Colon (tissue), 2 donors: ENCODE results near the gene AMN1.
A peak's percentile ranks its signal among the peaks of the same experiment; 100 is the strongest.
"Not testable (repeated sequence)": the region's sequence is repeated elsewhere in the genome, so short reads cannot be mapped to it uniquely, and the experiment has no call there.

Experiments
- FAIRE-seq: peaks from 2 replicates; lab custom pipeline; 2012; peaks lifted over from hg19 to GRCh38; lab: Jason Lieb, UNC
- donor health status: control.
- donor health status: control.

Gene AMN1

DNA sequence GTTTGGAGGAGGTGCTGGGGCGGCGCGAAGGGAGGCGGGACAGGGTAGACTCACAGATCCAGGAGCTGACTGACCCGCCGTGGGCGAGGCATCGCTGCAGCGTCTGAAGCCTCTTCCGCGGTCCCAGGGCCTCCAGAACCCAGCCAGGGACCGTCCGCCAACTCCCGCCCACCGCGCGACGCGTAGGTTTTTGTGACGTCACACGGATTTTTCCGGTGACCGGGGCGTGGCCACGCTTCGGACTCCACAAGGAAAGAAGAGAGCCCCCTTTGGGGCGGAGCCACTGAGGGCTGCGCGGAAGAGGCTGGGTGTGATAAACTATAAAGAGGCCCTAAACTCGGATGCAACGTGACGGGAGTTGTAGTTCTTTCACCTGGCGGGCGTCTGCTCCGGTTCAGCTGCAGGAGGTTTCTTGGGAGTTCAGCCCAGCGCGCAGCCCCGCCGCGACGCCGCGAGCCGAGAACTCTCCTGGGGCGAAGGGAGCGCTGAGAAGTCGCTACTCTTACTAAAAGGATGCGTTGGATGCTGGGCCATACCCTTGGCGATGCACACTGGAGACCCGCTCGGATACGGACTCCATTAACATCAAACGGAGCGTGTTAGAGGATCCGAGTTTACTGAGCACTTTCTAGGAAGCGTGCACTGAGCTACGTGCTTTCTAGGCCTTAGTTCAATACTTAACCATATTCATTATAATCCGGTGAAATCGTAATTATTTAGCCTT lies at the start of gene AMN1:
Gene AMN1, minus strand, starts transcription at position 105 of the 724 bp plus-strand sequence. Its CDS starts 13 bp downstream, at position 92.
- no peak for FAIRE-seq

DNA sequence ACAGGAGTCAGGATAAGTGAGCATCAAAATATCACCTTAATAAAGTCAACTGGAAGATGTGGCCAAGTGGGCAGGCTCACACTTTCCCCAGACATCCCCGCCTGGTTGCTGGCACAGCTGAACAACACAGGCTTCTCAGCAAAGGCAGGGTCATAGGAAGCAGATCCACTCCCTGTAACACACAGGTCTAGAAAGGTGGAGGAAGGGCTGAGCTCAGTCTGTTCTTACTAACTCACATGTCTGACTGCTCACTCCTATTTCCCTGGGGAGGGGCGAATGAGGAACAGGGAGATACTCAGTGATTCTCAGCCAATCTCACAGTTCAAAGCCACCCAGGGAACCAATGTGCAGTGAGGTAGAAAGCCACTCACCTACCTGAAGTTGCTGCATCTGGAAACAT lies 45.0 kb upstream of the AMN1 start:
- FAIRE-seq, result no peak

DNA sequence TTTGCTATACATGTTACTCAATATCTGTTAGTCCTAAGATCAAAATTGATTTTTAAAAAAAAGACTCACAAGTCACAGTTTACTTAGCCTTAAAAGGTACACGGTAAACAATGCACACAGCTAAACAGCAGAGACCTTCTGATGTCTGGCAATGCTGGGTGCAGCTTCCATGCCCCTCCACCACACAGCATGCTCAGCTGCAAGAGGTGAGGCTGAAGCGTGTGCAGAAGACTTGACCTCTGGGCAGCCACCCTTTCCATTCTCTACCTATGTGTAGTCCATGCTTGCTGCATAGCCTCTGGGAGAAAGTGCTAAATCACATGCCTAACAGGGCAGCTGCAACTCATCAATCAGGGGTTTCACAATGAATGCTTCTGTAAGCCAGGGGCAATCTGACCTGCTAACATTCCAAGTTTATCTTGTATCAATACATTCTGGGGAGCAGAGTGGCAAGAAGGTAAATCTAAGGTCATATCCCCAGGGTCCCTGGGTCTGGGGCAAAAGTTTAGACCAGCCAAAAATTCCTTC lies 44.5 kb upstream of the AMN1 start:
- FAIRE-seq, result no peak

DNA sequence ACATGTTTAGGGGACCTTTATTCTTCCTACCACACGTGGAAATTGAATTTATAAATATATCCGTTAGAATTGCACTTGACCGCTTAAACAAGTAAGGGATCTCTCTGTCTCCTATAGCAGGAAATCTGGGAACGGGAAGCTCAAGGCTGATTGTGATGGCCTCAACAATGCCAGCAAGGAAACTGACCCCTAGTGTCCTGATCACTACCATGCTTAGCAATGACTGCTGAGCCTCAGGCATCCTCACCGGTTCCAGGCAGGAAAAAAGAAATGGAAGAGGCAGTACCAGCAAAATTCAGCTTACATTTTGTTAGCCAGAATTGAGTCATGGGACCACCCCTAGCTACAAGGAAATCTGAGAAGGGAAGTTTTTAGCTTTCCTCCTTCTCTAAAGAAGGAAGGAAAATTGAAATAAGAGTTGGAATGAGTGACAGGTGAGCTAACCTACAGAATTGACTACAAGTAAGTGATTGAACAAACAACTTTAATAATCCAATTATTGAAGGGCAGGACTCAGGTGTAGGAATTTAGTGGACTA lies 43.9 kb upstream of the AMN1 start:
- FAIRE-seq, result no peak

DNA sequence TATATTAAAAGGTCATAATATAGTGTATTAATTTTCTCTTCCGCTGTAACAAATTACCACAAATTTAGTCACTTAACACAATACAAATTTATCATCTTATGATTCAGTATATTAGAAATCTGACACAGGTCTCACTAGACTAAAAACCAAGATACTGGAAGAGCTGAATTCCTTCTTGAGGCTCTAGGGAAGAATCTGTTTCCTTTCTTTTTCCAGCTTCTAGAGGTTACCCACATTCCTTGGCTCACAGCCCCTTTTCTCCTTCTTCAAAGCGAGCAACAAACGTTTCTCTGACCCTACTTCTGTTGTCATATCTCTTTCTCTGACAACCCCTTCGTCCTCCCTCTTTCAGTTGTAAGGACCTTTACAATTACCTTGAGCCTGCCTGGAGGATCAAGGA lies 43.4 kb upstream of the AMN1 start:
- no peak for FAIRE-seq

DNA sequence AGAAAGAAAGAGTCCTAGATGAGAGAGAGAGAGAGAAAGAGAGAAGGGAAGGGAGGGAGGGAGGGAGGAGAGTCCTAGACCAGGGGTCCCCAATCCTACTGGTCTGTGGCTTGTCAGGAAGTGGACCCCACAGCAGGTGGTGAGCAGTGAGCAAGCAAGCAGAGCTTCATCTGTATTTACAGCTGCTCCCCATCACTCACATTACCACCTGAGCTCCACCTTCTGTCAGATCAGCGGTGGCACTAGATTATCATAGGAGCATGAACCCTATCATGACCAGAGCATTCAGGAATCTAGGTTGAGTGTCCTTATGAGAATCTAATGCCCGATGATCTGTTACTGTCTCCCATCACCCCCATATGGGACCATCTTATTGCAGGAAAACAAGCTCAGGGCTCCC lies 39.2 kb upstream of the AMN1 start:
- no peak for FAIRE-seq

DNA sequence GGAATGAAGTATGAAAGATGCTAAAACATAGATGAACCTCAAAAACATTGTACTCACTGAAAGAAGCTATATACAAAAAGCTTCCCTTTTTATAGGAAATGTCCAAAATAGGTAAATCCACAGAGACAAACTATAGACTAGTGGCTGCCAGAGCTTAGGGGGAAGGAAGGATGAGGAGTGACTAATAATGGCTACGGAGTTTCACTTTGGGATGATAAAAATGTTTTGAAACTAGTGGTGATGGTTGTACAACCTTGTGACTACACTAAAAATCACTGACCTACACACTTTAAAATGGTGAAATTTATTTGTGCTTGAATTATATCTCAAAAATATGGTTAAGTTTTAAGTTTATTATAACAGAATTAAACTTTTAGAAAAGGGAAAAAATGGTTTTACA lies 37.1 kb upstream of the AMN1 start:
- no peak for FAIRE-seq

DNA sequence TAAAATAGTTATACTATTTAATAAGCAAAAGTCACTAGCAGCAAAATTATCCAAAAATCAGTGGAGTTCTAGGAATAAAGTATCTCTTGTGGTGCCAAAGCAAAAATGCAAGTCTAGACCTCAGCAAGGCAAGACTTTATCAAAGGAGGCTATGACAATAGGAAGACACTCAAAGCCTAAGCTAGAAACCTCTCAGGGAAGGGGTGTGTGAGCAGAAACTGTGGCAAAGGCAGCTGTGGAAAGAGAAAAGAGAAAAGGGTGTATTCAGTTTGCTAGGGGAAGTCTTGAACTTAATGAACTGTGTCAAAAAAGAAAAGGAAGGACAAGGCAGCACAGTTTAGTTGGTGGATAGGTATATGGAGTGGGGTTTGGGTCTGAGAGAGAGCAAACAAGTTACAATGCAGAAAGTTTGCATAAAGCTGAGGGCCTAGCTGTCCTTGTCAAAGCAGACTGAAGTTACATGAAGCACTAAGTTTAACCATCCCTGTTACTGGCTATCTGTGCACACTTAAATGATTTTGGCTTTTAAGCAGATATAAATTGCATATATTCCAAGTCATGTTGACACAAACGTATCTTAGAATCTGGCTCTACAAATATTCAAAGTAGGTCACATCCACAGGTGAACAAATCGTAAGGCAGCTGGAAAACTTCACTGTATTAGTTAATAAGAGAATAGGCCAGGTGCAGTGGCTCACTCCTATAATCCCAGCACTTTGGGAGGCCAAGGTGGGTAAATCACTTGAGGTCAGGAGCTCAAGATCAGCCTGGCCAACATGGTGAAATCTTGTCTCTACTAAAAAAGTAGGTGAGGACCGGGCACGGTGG lies 31.0 kb upstream of the AMN1 start:
- no peak for FAIRE-seq

DNA sequence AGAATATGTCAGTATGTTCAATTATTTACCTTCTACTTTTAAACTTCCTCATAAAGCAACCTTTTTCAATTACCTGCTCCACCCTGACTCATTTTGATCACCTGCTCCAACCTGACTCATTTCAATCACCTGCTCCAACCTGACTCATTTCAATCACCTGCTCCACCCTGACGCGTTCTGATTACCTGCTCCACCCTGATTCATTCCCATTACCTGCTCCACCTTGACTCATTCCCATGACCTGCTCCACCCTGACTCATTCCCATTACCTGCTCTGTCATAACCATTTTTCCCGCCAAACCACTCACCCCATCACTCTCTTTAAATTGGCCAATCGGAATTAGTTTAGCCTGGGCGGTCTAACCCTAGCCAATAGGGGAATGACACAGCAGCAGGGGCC lies 29.5 kb upstream of the AMN1 start:
- FAIRE-seq, result not testable (repeated sequence)

DNA sequence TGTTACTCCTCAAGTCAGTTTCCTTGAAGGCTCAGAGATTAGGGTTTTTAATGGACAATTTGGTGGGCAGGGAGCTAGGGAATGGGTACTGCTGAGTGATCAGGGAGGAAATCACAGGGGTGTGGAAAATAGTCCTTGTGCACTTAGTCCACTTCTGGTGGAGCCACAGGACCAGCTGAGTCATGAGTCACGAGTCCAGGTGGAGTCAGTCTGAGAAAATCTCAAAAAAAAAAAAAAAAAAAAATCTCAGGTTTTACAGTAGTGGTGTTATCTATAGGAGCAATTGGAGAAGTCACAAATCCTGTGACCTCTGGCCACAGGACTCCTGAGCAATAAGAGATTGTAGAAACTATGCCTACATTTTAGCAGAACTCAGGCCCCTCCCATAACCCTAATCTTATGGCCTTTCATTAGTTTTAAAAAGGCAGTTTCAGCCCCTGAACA lies 28.2 kb upstream of the AMN1 start:
- FAIRE-seq, result no peak

DNA sequence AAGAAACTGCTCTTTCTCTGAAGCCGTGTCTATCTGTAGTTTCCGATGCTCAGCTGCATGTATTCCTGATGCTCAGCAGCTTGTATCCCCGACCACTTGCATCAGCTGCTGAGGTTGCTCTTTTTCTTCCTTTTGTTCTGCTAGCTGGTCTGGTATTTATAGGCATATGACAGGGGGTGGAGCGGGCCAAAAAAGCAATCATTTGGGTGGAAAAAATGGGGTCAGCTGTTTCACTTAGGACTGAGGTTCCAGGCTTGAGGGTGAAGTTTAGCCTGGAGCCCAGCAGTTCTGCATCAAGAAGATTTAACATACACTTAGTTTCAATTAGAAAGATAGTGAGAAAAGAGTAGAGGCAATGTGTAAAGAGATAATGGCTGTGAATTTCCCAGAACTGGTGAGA lies 23.6 kb upstream of the AMN1 start:
- FAIRE-seq, result no peak

DNA sequence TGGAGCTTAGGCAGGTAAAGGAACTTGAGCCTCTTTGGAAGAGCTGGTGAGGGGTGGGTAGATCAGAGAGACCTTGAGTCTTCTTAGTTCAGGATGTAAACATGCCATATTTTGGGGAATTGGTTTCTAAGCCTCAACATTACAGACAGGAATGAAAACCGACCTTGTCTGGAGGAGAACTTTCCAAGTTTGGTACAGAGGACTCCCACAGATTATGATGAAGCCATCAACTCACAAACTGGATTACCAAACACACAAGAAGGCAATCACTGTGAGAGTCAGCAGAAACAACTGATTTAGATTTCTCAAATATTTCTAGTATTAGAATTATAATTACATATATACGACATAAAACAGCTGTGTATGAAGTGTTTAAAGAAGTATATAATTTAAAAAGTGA lies 22.3 kb upstream of the AMN1 start:
- no peak for FAIRE-seq

DNA sequence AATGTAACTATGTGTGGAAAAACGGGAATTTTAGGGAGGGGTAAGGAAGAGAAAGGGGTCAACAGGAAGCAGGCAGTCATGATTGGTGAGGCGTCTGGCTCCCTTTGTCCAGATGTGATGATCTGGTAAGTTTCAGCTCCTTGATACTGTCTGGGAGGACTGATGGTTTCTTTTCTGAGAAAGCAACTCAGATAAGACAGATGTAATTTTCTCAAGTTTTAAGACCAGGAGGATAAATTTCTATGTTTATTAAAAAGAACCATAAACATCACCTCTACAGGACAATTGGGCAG lies 21.9 kb upstream of the AMN1 start:
- FAIRE-seq, result no peak

DNA sequence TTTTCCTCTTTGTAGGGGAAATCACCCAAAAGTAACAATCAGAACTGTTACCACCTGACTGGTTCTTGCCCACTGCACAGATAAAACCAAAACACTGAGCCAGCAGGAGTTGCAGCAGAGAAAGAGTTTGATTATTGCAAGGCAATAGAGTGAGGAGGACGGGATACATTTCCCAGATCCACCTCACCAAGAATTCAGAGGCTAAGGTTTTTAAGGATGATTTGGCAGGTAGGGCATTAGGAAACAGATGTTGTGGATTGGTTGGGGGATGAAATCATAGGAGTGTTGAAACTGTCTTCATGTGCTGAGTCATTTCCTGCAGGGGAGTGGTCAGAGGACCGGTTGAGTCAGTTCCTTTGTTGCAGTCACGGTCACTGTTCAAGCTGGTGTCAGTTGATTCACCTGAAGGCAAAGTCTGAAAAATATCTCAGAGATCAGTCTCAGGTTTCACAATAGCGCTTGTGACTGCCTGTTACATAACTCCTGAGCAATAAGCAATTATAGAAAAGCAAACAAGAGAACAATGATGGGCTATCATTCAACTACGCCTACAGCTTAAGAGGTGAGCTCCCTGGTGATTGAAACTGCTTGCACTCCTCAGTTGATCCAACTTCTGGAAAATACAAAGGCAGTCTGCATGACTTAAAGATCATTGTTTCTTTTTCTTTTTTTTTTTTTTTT lies 20.3 kb upstream of the AMN1 start:
- peak; percentile 60 for FAIRE-seq

DNA sequence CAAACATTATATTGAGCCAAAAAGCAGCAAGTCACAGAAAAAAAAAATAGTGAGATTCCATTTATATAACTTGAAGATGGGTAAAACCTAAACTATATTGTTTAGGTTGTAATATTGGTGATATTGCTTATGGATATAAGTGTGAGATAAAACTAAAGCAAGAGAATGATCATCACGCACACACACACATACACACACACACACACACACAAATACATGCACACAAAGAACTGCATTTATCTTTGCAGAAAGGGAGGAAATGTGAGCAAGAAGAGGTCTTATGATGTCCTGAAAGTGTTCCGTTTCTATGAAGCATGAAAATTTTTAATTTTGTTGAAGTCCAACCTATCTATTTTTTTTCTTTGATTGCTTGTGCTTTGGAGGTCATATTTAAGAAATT lies 16.4 kb upstream of the AMN1 start:
- no peak for FAIRE-seq

DNA sequence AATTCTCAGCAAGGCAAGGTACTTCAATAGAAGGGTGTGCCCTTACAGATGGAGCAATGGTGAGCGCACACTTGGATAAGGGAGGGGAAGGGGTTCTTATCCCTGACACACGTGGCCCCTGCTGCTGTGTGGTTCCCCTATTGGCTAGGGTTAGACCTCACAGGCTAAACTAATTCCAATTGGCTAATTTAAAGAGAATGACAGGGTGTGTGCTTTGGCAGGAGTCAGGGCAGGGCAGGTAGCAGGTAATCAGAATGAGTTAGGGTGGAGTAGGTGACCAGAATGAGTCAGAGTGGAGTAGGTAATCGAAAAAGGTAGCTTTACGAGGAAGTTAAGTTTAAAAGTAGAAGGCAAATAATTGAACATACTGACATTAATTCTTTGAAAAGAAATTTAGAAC lies 15.5 kb upstream of the AMN1 start:
- not testable (repeated sequence) for FAIRE-seq

DNA sequence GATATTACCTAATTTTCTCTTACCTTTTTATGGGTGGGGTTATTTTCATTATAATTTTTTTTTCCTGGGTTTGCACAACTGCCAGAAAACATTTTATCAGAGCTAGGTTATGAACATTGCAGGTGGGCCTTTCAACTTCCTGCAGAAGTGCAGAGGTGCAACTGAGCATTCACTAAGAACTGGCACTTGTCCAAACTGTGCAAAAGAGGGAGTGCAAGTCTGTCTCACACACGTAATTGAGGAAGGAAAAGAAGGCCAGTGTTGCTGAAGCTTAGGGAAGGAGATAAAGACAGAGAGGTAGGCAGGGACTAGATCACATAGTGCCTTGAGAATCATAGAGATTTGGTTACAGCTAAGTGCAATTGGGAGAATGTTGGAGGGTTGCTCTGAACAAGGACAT lies 14.1 kb upstream of the AMN1 start:
- no peak for FAIRE-seq

DNA sequence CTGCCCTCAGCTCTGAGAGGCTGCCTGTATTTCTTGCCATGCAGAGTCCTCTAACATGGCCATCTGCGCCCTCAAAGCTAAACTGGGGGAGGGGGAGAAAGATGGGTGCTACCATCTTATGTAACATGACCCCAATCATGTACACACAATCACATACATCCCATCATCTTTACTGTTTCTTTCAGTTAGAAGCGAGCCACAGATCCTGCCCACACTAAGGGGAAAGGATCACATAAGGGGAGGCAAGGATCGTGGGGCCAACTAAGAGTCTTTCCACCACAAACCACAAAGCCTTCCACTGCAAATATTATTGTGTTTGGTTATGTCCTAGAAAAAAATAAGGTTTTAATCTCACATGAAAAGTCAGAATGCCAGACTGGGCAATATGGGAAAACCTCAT lies 11.8 kb upstream of the AMN1 start:
- no peak for FAIRE-seq

DNA sequence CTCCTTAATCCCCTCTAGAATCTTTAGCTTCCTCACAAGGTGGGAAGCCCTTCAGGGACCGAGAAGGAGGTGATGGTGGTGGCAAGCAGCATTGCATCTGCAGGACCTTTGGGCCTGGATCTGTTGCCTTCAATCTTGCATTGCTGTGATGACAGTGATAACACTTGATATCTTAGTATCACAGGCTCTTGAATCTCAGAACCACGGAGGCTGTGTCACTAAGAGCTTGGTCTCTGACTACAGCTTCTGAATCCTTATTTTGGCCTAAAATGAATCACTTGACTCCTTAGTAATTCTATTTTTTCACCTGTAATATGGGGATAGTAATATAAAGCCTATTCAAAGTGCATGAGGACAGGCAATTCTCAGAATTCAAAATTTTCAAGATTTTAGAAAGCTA lies 8.9 kb upstream of the AMN1 start:
- FAIRE-seq, result no peak

DNA sequence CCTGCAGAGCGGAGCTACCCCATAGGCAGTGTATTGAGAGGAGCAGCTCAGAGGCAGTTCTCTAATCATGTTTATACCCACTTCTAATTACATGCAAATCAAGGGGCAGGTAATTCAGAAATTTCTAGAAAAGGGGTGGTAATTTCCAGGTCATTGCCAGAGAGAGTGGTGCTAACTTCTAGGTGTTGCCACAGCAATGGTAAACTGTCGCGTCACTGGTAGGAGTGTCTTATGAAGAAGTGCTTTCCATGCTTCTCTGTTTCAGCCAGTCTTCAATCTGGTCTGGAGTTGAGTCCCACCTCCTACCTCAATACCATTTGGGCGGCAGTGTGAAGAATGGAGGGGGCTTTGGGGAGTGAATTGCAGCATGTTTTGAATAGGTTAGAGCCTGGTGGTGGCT lies 8.5 kb upstream of the AMN1 start:
- FAIRE-seq, result no peak

DNA sequence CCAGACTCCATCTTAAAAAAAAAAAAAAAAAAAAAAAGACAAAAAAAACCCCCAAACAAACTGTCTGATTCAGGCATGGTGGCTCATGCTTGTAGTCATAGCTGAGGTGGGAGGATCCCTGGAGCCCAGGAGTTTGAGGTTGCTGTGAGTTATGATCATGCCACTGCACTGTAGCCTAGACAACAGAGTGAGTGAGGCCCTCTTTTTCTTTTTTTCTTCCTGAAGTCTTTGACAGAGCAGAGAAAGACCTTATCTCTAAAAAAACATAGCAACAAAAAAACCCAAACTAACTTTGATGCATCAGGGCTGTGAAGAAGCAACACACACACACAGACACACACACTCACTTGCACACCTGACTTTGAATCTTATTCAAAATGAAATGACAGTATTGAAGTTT lies 7.7 kb upstream of the AMN1 start:
- FAIRE-seq, result no peak

DNA sequence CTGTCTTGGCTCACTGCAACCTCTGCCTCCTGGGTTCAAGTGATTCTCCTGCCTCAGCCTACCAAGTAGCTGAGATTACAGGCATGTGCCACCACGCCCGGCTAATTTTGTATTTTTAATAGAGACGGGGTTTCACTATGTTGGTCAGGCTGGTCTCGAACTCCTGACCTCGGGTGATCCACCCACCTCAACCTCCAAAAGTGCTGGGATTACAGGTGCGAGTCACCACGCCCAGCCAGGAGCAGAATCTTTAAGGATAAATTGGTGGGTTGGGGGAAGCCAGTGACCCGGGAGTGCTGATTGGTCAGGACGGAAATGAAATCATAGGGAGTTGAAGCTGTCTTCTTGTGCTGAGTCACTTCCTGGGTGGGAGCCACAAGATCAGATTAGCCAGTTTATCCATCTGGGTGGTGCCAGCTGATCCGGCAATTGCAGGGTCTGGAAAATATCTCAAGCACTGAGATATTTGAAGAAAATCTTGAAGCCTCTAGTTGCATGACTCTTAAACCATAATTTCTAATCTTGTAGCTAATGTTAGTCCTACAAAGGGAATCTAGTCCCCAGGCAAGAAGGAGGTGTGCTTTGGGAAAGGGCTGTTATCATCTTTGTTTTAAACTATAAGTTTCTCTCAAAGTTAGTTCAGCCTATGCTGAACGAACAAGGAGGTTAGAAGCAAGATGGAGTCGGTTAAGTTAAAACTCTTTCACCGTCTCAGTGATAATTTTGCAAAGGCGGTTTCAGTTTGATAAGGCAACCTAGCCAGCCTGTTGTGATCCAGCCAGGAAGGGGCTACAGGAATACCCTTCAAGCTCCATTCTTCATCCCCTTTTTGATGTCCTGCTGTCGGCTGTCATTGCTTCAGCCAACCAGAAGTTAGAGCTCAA lies 5.0 kb upstream of the AMN1 start:
- FAIRE-seq, result not testable (repeated sequence)
